Naive thymus-derived CD4-positive, alpha-beta T cell (primary cell): ENCODE results near the gene HVCN1. TPM values are rescaled to one million over a fixed set of nuclear protein-coding genes. Genes with fewer than 3 reads are reported as not detected.
A peak's percentile ranks its signal among the peaks of the same experiment; 100 is the strongest.

Experiments used
- ATAC-seq: fragments of 150-1000 bp; cut with Tn5 transposase; 2 replicates; pipeline ENCODE4 v1.10.0; 2021; ENCODE audit warnings: mild to moderate bottlenecking, moderate library complexity
- CTCF ChIA-PET: fragments of 350-600 bp; sonication (Branson Sonifier 250); formaldehyde crosslinking; loops from one replicate; lab custom pipeline; 2021; ENCODE audit warnings: antibody characterized with exemption; lab: Charles Lee
- POLR2A ChIA-PET: fragments of 350-600 bp; sonication (Branson Sonifier 250); formaldehyde crosslinking; loops from one replicate; lab custom pipeline; 2021; ENCODE audit warnings: antibody characterized with exemption, inconsistent platforms; lab: Charles Lee
- DNase-seq, 9 donors: peaks; one replicate each; pipeline versions ENCODE4 v3.0.0 to v3.0.0-alpha.2; 2020 to 2022; ENCODE audit warnings: mixed read lengths in 1 of 9
- H3K27ac ChIP-seq: one replicate; pipeline ENCODE4 v1.7.0; 2013; ENCODE audit warnings: mild to moderate bottlenecking, low read depth, low read length, moderate library complexity
- H3K27me3 ChIP-seq, 2 donors: one replicate each; pipeline ENCODE4 v1.7.0; 2013; ENCODE audit warnings: low read length in 2 of 2, mild to moderate bottlenecking in 2 of 2, moderate library complexity in 2 of 2; ENCODE audit not compliant: control insufficient read depth in 2 of 2, insufficient read depth in 2 of 2
- H3K36me3 ChIP-seq, 3 experiments: 1 replicate in 2 of 3; 2 replicates in 1 of 3; pipeline ENCODE4 v1.7.0; 2013; ENCODE audit warnings: low read length in 3 of 3, mild to moderate bottlenecking in 3 of 3, moderate library complexity in 1 of 3; ENCODE audit not compliant: insufficient read depth in 3 of 3, control insufficient read depth in 2 of 3
- H3K4me1 ChIP-seq, 2 donors: one replicate each; pipeline ENCODE4 v1.7.0; 2013; ENCODE audit warnings: low read length in 2 of 2, mild to moderate bottlenecking in 2 of 2, moderate library complexity in 1 of 2; ENCODE audit not compliant: control insufficient read depth in 2 of 2, insufficient read depth in 2 of 2
- H3K4me3 ChIP-seq: 2 replicates; pipeline ENCODE4 v1.7.0; 2013; ENCODE audit warnings: mild to moderate bottlenecking, low read length
- H3K9me3 ChIP-seq, 3 experiments: 1 replicate in 2 of 3; 2 replicates in 1 of 3; pipeline ENCODE4 v1.7.0; 2013; ENCODE audit warnings: low read length in 3 of 3; ENCODE audit not compliant: control insufficient read depth in 2 of 3
- H3K27ac Mint-ChIP-seq, 9 donors: one replicate each; pipeline ENCODE4 v1.8.0; 2020 to 2022; ENCODE audit warnings: mixed read lengths in 9 of 9, mild to moderate bottlenecking in 8 of 9, moderate library complexity in 5 of 9, inconsistent platforms in 2 of 9
- H3K27me3 Mint-ChIP-seq, 5 donors: one replicate each; pipeline ENCODE4 v1.8.0; 2021 to 2022; ENCODE audit warnings: mixed read lengths in 5 of 5, mild to moderate bottlenecking in 1 of 5
- H3K36me3 Mint-ChIP-seq, 5 donors: one replicate each; pipeline ENCODE4 v1.8.0; 2020 to 2022; ENCODE audit warnings: mixed read lengths in 5 of 5, mild to moderate bottlenecking in 3 of 5, inconsistent platforms in 1 of 5
- H3K4me1 Mint-ChIP-seq, 7 donors: one replicate each; pipeline ENCODE4 v1.8.0; 2020 to 2022; ENCODE audit warnings: mixed read lengths in 7 of 7, mild to moderate bottlenecking in 3 of 7, inconsistent platforms in 1 of 7
- H3K4me3 Mint-ChIP-seq, 10 donors: one replicate each; pipeline ENCODE4 v1.8.0; 2020 to 2022; ENCODE audit warnings: mild to moderate bottlenecking in 10 of 10, mixed read lengths in 10 of 10, moderate library complexity in 6 of 10, inconsistent platforms in 2 of 10
- H3K9me3 Mint-ChIP-seq, 11 donors: one replicate each; pipeline ENCODE4 v1.8.0; 2020 to 2022; ENCODE audit warnings: mixed read lengths in 11 of 11, mild to moderate bottlenecking in 4 of 11, inconsistent platforms in 1 of 11, moderate library complexity in 1 of 11
- intact Hi-C, 2 donors: fragments of 100-400 bp; cut with micrococcal nuclease; formaldehyde crosslinking; loops; one replicate each; pipeline ENCODE4 v1.15.1; 2023
- polyA plus RNA-seq, 2 donors: library from polyadenylated mRNA; unstranded; fragments of 300-500 nt; fragmentation: Illumina TruSeq; gene quantifications; one replicate each; pipeline ENCODE4 v1.2.3, GENCODE V29; 2021
- total RNA-seq, 6 experiments: library from RNA in 5 of 6; stranded (reverse) in 5 of 6; gene quantifications; 1 replicate in 5 of 6; 2 replicates in 1 of 6; pipeline ENCODE4 v1.2.3 and lab custom pipeline; 2021 to 2026

Gene HVCN1
- total and polyA plus RNA-seq, 7 experiments from 2014 or later, result 6.4 to 25.3 (median 14.2) TPM

DNA sequence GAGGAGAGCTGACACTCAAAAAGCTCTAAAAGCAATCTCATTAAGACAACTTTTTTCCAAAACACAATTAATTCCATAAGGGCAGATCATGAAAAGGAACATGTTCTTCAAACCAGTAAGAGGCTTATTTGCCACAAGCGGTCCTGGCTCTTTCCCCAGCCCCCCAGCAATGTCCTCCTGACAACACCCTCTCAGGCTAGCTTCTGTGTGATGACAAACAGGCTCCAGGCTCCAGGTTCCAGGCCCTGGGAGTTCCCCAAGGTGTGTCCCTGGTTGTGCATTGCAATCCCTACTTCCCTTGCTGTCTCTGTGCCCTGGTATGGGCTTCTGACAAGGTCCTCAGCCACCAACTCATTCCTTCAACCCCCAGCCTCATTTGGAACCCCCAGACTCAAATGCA is 8.9 kb downstream of the HVCN1 start:
- H3K9me3 ChIP-seq, result no peaks in the 10 kb centered on the region
- H3K27me3 ChIP-seq, result no peaks in the 10 kb centered on the region
- H3K4me1 ChIP-seq, result peaks cover 15 to 23% of the 10 kb centered on the region in 2 donors
- ChIA-PET CTCF (no interaction called here), POLR2A (no interaction called here)
- H3K4me3 ChIP-seq, result no peak overlapping the region
- peaks cover 5 to 45% (median 22%) of the 10 kb centered on the region in 5 donors for H3K36me3 Mint-ChIP-seq
- no peak overlapping the region for H3K27ac ChIP-seq
- H3K36me3 ChIP-seq, result peaks cover 0 to 7% (median 0%) of the 10 kb centered on the region in 3 experiments
- H3K27ac Mint-ChIP-seq, result peak overlapping the region in 4 of 9 donors; percentile 13 to 63 (median 33)
- no peak overlapping the region for H3K4me3 Mint-ChIP-seq
- intact Hi-C loops, result no loop called here
- H3K27me3 Mint-ChIP-seq, result no peaks in the 10 kb centered on the region
- ATAC-seq (no peak), DNase-seq (no peak)
- H3K4me1 Mint-ChIP-seq, result peaks cover 30 to 58% (median 35%) of the 10 kb centered on the region in 7 donors
- H3K9me3 Mint-ChIP-seq, result peaks cover 0 to 4% (median 0%) of the 10 kb centered on the region in 11 donors

GRCh38 chr12:110679201-110679600 is 9.7 kb downstream of the HVCN1 start:
- Mint-ChIP-seq H3K4me1 (peaks cover 31 to 57% (median 35%) of the 10 kb centered on the region in 7 donors), H3K27me3 (no peaks in the 10 kb centered on the region)
- no peak overlapping the region for H3K4me3 ChIP-seq

GRCh38 chr12:110677982-110678381 is 10.9 kb downstream of the HVCN1 start:
- DNase-seq (no peak), ATAC-seq (peak; percentile 24)
- Mint-ChIP-seq H3K4me3 (peak overlapping the region; percentile 34 to 80 (median 60)), H3K9me3 (peaks cover 0 to 10% (median 3%) of the 10 kb centered on the region in 11 donors), H3K27ac (peak overlapping the region; percentile 29 to 91 (median 84)), H3K27me3 (no peaks in the 10 kb centered on the region), H3K4me1 (peaks cover 31 to 53% (median 40%) of the 10 kb centered on the region in 7 donors), H3K36me3 (peaks cover 9 to 40% (median 27%) of the 10 kb centered on the region in 5 donors)
- peak overlapping the region; percentile 16 for H3K27ac ChIP-seq
- no peak overlapping the region for H3K4me3 ChIP-seq
- H3K36me3 ChIP-seq, result peaks cover 0 to under 1% (median 0%) of the 10 kb centered on the region in 3 experiments
- intact Hi-C loops, result loop anchor here in 1 of 2 donors (2.0 kb wide), 1 partner anchor 21 kb away; no protein-coding TSS in a partner anchor
- ChIA-PET CTCF (interaction anchor here (0.6 to 1.8 kb wide), 6 partner anchors 8 to 76 kb away, joined by 3 to 6 read pairs (median 5); partner anchors contain the start of gene TCTN1), POLR2A (interaction anchor here (0.6 to 1.3 kb wide), 3 partner anchors 11 to 158 kb away, joined by 3 to 7 read pairs (median 5); partner anchors contain the start of gene HVCN1)
- H3K4me1 ChIP-seq, result peaks cover 15 to 23% of the 10 kb centered on the region in 2 donors
- no peaks in the 10 kb centered on the region for H3K27me3 ChIP-seq
- no peaks in the 10 kb centered on the region for H3K9me3 ChIP-seq

More at GRCh38 chr12:110679201-110679600, 9.7 kb downstream of the HVCN1 start:
- Histone ChIP-seq H3K9me3 (no peaks in the 10 kb centered on the region), H3K4me1 (peaks cover 15 to 23% of the 10 kb centered on the region in 2 donors), H3K27ac (no peak overlapping the region), H3K27me3 (no peaks in the 10 kb centered on the region), H3K36me3 (peaks cover 0 to 4% (median 0%) of the 10 kb centered on the region in 3 experiments)
- Mint-ChIP-seq H3K36me3 (peaks cover 9 to 44% (median 23%) of the 10 kb centered on the region in 5 donors), H3K9me3 (peaks cover 0 to 7% (median 3%) of the 10 kb centered on the region in 11 donors), H3K27ac (peak overlapping the region in 1 of 9 donors; percentile 34), H3K4me3 (peak overlapping the region in 1 of 10 donors; percentile 25)
- DNase-seq (no peak), ATAC-seq (no peak)
- intact Hi-C loops, result no loop called here
- CTCF ChIA-PET, result interaction anchor here (0.6 to 0.9 kb wide), 3 partner anchors 9 to 79 kb away, joined by 3 to 4 read pairs (median 3); no protein-coding TSS in a partner anchor
- POLR2A ChIA-PET, result no interaction called here

DNA sequence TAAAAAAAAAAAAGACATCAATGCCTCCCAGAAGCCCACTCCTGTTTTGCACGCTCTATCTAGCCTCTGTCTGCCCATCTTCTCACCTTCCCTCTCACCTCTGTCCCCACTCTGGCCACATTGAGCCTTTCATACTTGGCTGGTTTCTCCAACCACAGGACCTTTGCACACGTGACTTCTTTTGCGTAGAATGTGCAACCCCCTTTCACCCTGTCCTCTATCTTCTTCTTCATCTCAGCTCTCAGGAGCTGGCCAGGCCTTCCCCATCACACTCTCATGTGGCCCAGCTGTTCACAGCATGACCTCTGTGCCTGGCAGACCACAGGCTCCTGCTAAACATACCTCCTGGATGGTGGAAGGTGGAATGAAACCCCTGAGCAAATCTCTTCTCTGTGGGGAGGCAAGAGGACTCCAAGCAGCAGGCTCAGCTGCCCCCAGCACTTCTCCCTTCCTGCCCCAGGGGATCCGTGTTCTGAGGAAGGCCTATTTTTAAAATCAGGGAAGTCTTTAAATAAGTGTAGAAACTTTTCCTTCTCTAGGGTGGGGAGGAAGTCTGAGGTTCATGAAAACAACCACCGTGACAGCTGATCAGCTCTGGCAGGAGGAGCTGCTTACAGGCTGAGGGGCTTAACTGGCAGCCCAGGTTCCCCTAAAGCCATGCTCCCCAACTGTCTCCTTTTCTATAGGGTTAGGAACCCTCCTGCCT is 11.6 kb downstream of the HVCN1 start:
- DNase-seq, result peak in 2 of 9 donors; percentile 16 to 17
- no peaks in the 10 kb centered on the region for H3K27me3 Mint-ChIP-seq
- H3K27ac Mint-ChIP-seq, result peak overlapping the region; percentile 29 to 91 (median 84)
- Histone ChIP-seq H3K27me3 (no peaks in the 10 kb centered on the region), H3K4me1 (peaks cover 15 to 23% of the 10 kb centered on the region in 2 donors), H3K36me3 (no peaks in the 10 kb centered on the region), H3K4me3 (peak overlapping the region; percentile 1), H3K9me3 (no peaks in the 10 kb centered on the region), H3K27ac (peak overlapping the region; percentile 16)
- peaks cover 0 to 10% (median 3%) of the 10 kb centered on the region in 11 donors for H3K9me3 Mint-ChIP-seq
- H3K4me1 Mint-ChIP-seq, result peaks cover 31 to 53% (median 44%) of the 10 kb centered on the region in 7 donors
- CTCF ChIA-PET, result interaction anchor here (1.0 to 1.8 kb wide), 5 partner anchors 8 to 76 kb away, joined by 3 to 6 read pairs (median 5); partner anchors contain the start of gene TCTN1
- intact Hi-C loops, result loop anchor here in 1 of 2 donors (2.0 kb wide), 1 partner anchor 21 kb away; no protein-coding TSS in a partner anchor
- H3K4me3 Mint-ChIP-seq, result peak overlapping the region; percentile 34 to 80 (median 60)
- H3K36me3 Mint-ChIP-seq, result peaks cover 9 to 41% (median 31%) of the 10 kb centered on the region in 5 donors
- ATAC-seq, result peak; percentile 61
- POLR2A ChIA-PET, result interaction anchor here (0.6 to 1.3 kb wide), 3 partner anchors 11 to 210 kb away, joined by 3 to 7 read pairs (median 3); partner anchors contain the start of genes GPN3 and HVCN1

- H3K4me1 ChIP-seq, result peaks cover 15 to 23% of the 10 kb centered on the region in 2 donors
Observed at GRCh38 chr12:110676171-110676570, 12.7 kb downstream of the HVCN1 start.

More at GRCh38 chr12:110676171-110676570, 12.7 kb downstream of the HVCN1 start:
- H3K27me3 ChIP-seq, result no peaks in the 10 kb centered on the region
- no peaks in the 10 kb centered on the region for H3K9me3 ChIP-seq
- H3K27me3 Mint-ChIP-seq, result no peaks in the 10 kb centered on the region
- H3K4me1 Mint-ChIP-seq, result peaks cover 29 to 53% (median 45%) of the 10 kb centered on the region in 7 donors
- no peaks in the 10 kb centered on the region for H3K36me3 ChIP-seq
- no peak overlapping the region for H3K4me3 ChIP-seq
- no peak overlapping the region for H3K27ac ChIP-seq
- H3K36me3 Mint-ChIP-seq, result peaks cover 4 to 35% (median 25%) of the 10 kb centered on the region in 5 donors
- peak overlapping the region in 2 of 10 donors; percentile 14 to 45 for H3K4me3 Mint-ChIP-seq
- H3K27ac Mint-ChIP-seq, result peak overlapping the region in 3 of 9 donors; percentile 21 to 43 (median 36)
- no peak for DNase-seq
- ChIA-PET CTCF (interaction anchor here (0.6 kb wide), 1 partner anchor 20 kb away, joined by 3 read pairs; no protein-coding TSS in a partner anchor), POLR2A (interaction anchor here (1.1 kb wide), 2 partner anchors 12 to 208 kb away, joined by 3 read pairs; partner anchors contain the start of gene GPN3)
- intact Hi-C loops, result loop anchor here in 1 of 2 donors (2.0 kb wide), 1 partner anchor 23 kb away; no protein-coding TSS in a partner anchor
- ATAC-seq, result no peak
- peaks cover 0 to 10% (median 3%) of the 10 kb centered on the region in 11 donors for H3K9me3 Mint-ChIP-seq
